ENCODE data around the gene CAMTA2. TPM values are rescaled to one million over a fixed set of nuclear protein-coding genes. Genes with fewer than 3 reads are reported as not detected.
A peak's percentile ranks its signal among the peaks of the same experiment; 100 is the strongest.

Gene CAMTA2
- total RNA-seq, 2 donors from 2014 or later = 17.1 to 48.8 TPM

- no peaks in the 10 kb centered on the region for H3K9me3 ChIP-seq
- H3K27me3 ChIP-seq = no peaks in the 10 kb centered on the region
- TF ChIP-seq POLR2A (IDR thresholded peaks at IDR 0.05) (no peak), CTCF (IDR thresholded peaks at IDR 0.05) (no peak)
- ATAC-seq = no peak
- peaks cover 18% of the 10 kb centered on the region for H3K4me1 ChIP-seq
- no peak overlapping the region for H3K27ac ChIP-seq
- peaks cover 0 to 6% of the 10 kb centered on the region in 2 donors for H3K36me3 ChIP-seq (replicated peaks in 1 of 2; ENCODE audit: insufficient read depth in 1 of 2, low read depth in 2 of 2)
- WGBS, 2 donors = 84 to 89% methylated on average over 10 of the region's 10 CpGs
- intact Hi-C loops (cut with DNase I) = no loop called here
- no peak for DNase-seq
- no peak overlapping the region for H3K4me3 ChIP-seq
Measured at GRCh38 chr17:4973256-4974114, 14.0 kb downstream of the CAMTA2 start.

DNA sequence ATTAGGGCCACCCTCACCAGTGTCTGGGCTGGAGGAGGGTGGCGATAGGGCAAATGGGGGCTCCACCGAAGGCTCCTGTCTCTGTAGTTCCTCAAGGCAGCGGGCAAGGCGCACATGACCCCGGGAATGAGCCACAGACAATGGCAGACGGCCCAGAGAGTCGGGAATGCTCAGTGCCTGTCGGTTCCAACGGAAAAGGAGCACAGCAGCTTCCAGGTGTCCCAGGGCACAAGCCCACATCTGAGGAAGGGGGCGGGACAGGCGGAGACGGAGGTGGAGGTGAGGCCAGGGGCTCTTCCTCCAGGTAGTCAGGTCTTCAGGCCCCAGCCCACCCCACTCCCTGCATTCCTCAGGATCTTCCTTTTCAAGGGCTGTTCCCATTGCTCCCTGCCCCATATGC is 14.7 kb downstream of the CAMTA2 start:
- peaks cover 0 to 4% of the 10 kb centered on the region in 2 donors for H3K36me3 ChIP-seq (replicated peaks in 1 of 2; ENCODE audit: insufficient read depth in 1 of 2, low read depth in 2 of 2)

GRCh38 chr17:4972322-4972721 is 15.2 kb downstream of the CAMTA2 start:
- ATAC-seq (no peak), DNase-seq (no peak)
- Histone ChIP-seq H3K27ac (no peak overlapping the region), H3K4me3 (no peak overlapping the region), H3K4me1 (peaks cover 24% of the 10 kb centered on the region), H3K36me3 (replicated peaks in 1 of 2; ENCODE audit: insufficient read depth in 1 of 2, low read depth in 2 of 2) (peaks cover 0 to 4% of the 10 kb centered on the region in 2 donors), H3K27me3 (no peaks in the 10 kb centered on the region), H3K9me3 (no peaks in the 10 kb centered on the region)
- TF ChIP-seq POLR2A (IDR thresholded peaks at IDR 0.05) = no peak
- TF ChIP-seq CTCF (IDR thresholded peaks at IDR 0.05) = no peak
- intact Hi-C loops (cut with DNase I) = no loop called here
- WGBS, 2 donors = 87 to 92% methylated on average over 12 of the region's 12 CpGs

More for the DNA sequence above, 14.7 kb downstream of the CAMTA2 start:
- Histone ChIP-seq H3K4me1 (peaks cover 24% of the 10 kb centered on the region), H3K9me3 (no peaks in the 10 kb centered on the region), H3K4me3 (no peak overlapping the region), H3K27me3 (no peaks in the 10 kb centered on the region), H3K27ac (no peak overlapping the region)
- DNase-seq (no peak), ATAC-seq (no peak)
- WGBS, 2 donors = 83 to 88% methylated on average over 12 of the region's 12 CpGs
- no peak for TF ChIP-seq CTCF (IDR thresholded peaks at IDR 0.05)
- no peak for TF ChIP-seq POLR2A (IDR thresholded peaks at IDR 0.05)
- intact Hi-C loops (cut with DNase I) = no loop called here

- TF ChIP-seq CTCF (IDR thresholded peaks at IDR 0.05) (no peak), POLR2A (IDR thresholded peaks at IDR 0.05) (no peak)
- 83% methylated on average over 6 of the region's 6 CpGs for WGBS, 2 donors
- H3K27me3 ChIP-seq = no peaks in the 10 kb centered on the region
- H3K27ac ChIP-seq = no peak overlapping the region
- ATAC-seq (no peak), DNase-seq (no peak)
- peaks cover 24% of the 10 kb centered on the region for H3K4me1 ChIP-seq
- no peaks in the 10 kb centered on the region for H3K9me3 ChIP-seq
- peaks cover 0 to 4% of the 10 kb centered on the region in 2 donors for H3K36me3 ChIP-seq (replicated peaks in 1 of 2; ENCODE audit: insufficient read depth in 1 of 2, low read depth in 2 of 2)
- H3K4me3 ChIP-seq = no peak overlapping the region
- intact Hi-C loops (cut with DNase I) = no loop called here
Measured at GRCh38 chr17:4971826-4972225, 15.6 kb downstream of the CAMTA2 start.

DNA sequence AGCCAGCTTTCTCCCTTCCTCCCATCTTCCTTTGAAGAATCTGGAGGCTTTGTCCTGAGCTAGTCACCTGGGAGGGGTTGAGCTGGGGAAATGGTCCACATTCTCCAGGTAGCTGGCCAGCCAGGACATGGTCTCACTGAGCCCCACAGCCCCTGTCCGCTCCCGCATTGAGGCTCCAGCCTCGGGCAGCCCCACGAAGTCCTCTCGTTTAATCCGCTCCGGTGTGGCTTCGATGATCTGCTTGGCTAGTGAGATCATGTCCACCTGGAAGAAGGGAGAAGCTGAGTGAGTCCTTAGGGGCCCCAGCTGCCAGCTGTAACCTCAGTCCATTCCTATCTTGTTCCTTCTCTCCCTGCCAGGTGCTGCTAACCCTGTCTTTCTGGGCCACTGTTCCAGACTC is 17.2 kb downstream of the CAMTA2 start:
- ATAC-seq (no peak), DNase-seq (no peak)
- TF ChIP-seq POLR2A (IDR thresholded peaks at IDR 0.05) (no peak), CTCF (IDR thresholded peaks at IDR 0.05) (no peak)
- Histone ChIP-seq H3K36me3 (replicated peaks in 1 of 2; ENCODE audit: insufficient read depth in 1 of 2, low read depth in 2 of 2) (peaks cover 0 to 4% of the 10 kb centered on the region in 2 donors), H3K27ac (peak overlapping the region in 1 of 4 donors; percentile 29), H3K4me3 (no peak overlapping the region), H3K9me3 (no peaks in the 10 kb centered on the region), H3K4me1 (peaks cover 24% of the 10 kb centered on the region), H3K27me3 (no peaks in the 10 kb centered on the region)
- intact Hi-C loops (cut with DNase I) = no loop called here
- 93 to 98% methylated on average over 8 of the region's 8 CpGs for WGBS, 2 donors

Data from body of pancreas (tissue), 4 donors.